DND-41 (cell line): ENCODE data around the gene SNCB.

Experiments
- ATAC-seq: fragments of 200-7000 bp; cut with Tn5 transposase; 3 replicates; pipeline ENCODE4 v1.9.1; 2021; ENCODE audit warnings: low read depth; ENCODE audit not compliant: insufficient read depth
- DNase-seq: peaks from one replicate; pipeline ENCODE4 v3.0.0-alpha.2; 2020
- H2AFZ ChIP-seq: 2 replicates; pipeline ENCODE4 v1.6.0; 2012; ENCODE audit warnings: low read depth, low read length
- H3K27ac ChIP-seq: 2 replicates; pipeline ENCODE4 v1.5.1; 2012; ENCODE audit warnings: low read length, inconsistent platforms
- H3K27me3 ChIP-seq: fragments of 200-600 bp; sonication (generic); 2 replicates; pipeline ENCODE4 v1.6.0; 2012; ENCODE audit warnings: low read length, mild to moderate bottlenecking, inconsistent platforms; ENCODE audit not compliant: insufficient read depth, poor library complexity
- H3K36me3 ChIP-seq: 2 replicates; pipeline ENCODE4 v1.5.1; 2012; ENCODE audit warnings: low read length, inconsistent platforms; ENCODE audit not compliant: insufficient read depth
- H3K4me1 ChIP-seq: 2 replicates; pipeline ENCODE4 v1.5.1; 2012; ENCODE audit warnings: mild to moderate bottlenecking, low read length; ENCODE audit not compliant: insufficient read depth
- H3K4me2 ChIP-seq: 2 replicates; pipeline ENCODE4 v1.6.0; 2012; ENCODE audit warnings: mild to moderate bottlenecking, moderate library complexity, low read length, inconsistent platforms; ENCODE audit not compliant: insufficient read depth
- H3K4me3 ChIP-seq, 2 experiments: fragments of 200-600 bp in 1 of 2; shearing (Covaris generic) in 1 of 2; 2 replicates each; pipeline ENCODE4 v1.5.1; 2012 to 2016; ENCODE audit warnings: inconsistent platforms in 2 of 2, low read length in 2 of 2, mild to moderate bottlenecking in 2 of 2, low read depth in 1 of 2, moderate library complexity in 1 of 2
- H3K79me2 ChIP-seq: 2 replicates; pipeline ENCODE4 v1.6.0; 2012; ENCODE audit warnings: low read length, inconsistent platforms; ENCODE audit not compliant: insufficient read depth
- H3K9ac ChIP-seq: 2 replicates; pipeline ENCODE4 v1.6.0; 2012; ENCODE audit warnings: low read depth, mild to moderate bottlenecking, inconsistent platforms, low read length, moderate library complexity
- H3K9me3 ChIP-seq: 2 replicates; pipeline ENCODE4 v1.5.1; 2012; ENCODE audit warnings: low read length, moderate library complexity, mild to moderate bottlenecking, inconsistent platforms; ENCODE audit not compliant: insufficient read depth, severe bottlenecking
- H4K20me1 ChIP-seq: 2 replicates; pipeline ENCODE4 v1.6.0; 2012; ENCODE audit warnings: low read length; ENCODE audit not compliant: insufficient read depth
- CTCF ChIP-seq: IDR thresholded peaks from 2 replicates; pipeline ENCODE4 v1.5.1; 2012; ENCODE audit warnings: borderline replicate concordance, low read length, moderate library complexity, mild to moderate bottlenecking; ENCODE audit not compliant: poor library complexity, severe bottlenecking; ENCODE audit errors: extremely low read depth
- EZH2 ChIP-seq: IDR thresholded peaks from 3 replicates; pipeline ENCODE4 v1.6.1; 2012; ENCODE audit warnings: borderline replicate concordance, low read depth, mild to moderate bottlenecking, moderate library complexity, low read length, inconsistent platforms; ENCODE audit not compliant: severe bottlenecking

The SNCB gene

GRCh38 chr5:176644878-176645670 lies 14.7 kb upstream of the SNCB start:
- H3K4me3 ChIP-seq = no peak overlapping the region
- no peak for ATAC-seq

GRCh38 chr5:176644294-176644693 lies 14.0 kb upstream of the SNCB start:
- no peak overlapping the region for H3K9ac ChIP-seq
- peaks cover 3% of the 10 kb centered on the region; the same call in 1 of the 2 replicates for H4K20me1 ChIP-seq
- TF ChIP-seq EZH2 = no peak
- no peak for TF ChIP-seq CTCF
- no peaks in the 10 kb centered on the region for H3K36me3 ChIP-seq
- no peak overlapping the region for H3K4me3 ChIP-seq
- H3K27ac ChIP-seq = no peak overlapping the region
- H3K4me2 ChIP-seq = no peak overlapping the region
- H3K4me1 ChIP-seq = peaks cover 30% of the 10 kb centered on the region
- DNase-seq = no peak
- H3K27me3 ChIP-seq = no peaks in the 10 kb centered on the region
- peaks cover 14% of the 10 kb centered on the region for H3K79me2 ChIP-seq
- no peak overlapping the region for H2AFZ ChIP-seq
- H3K9me3 ChIP-seq = no peaks in the 10 kb centered on the region
- ATAC-seq = no peak

More at GRCh38 chr5:176644878-176645670, 14.7 kb upstream of the SNCB start:
- TF ChIP-seq CTCF = no peak
- no peak for TF ChIP-seq EZH2
- peaks cover 33% of the 10 kb centered on the region for H3K4me1 ChIP-seq
- no peak overlapping the region for H3K4me2 ChIP-seq
- H4K20me1 ChIP-seq = peaks cover 7% of the 10 kb centered on the region; the same call in 1 of the 2 replicates
- no peak for DNase-seq
- no peak overlapping the region for H3K27ac ChIP-seq
- no peaks in the 10 kb centered on the region for H3K36me3 ChIP-seq
- H3K9me3 ChIP-seq = no peaks in the 10 kb centered on the region
- H2AFZ ChIP-seq = no peak overlapping the region
- no peaks in the 10 kb centered on the region for H3K27me3 ChIP-seq
- no peak overlapping the region for H3K9ac ChIP-seq
- peaks cover 20% of the 10 kb centered on the region for H3K79me2 ChIP-seq

GRCh38 chr5:176643491-176644219 lies 13.3 kb upstream of the SNCB start:
- Histone ChIP-seq H3K4me3 (no peak overlapping the region), H3K27me3 (no peaks in the 10 kb centered on the region), H3K9ac (no peak overlapping the region), H3K9me3 (no peaks in the 10 kb centered on the region), H3K27ac (no peak overlapping the region), H2AFZ (no peak overlapping the region), H3K36me3 (no peaks in the 10 kb centered on the region), H3K79me2 (peaks cover 14% of the 10 kb centered on the region), H3K4me1 (peaks cover 24% of the 10 kb centered on the region), H3K4me2 (no peak overlapping the region), H4K20me1 (peaks cover 3% of the 10 kb centered on the region; the same call in 1 of the 2 replicates)
- DNase-seq (no peak), ATAC-seq (no peak)
- TF ChIP-seq EZH2 (no peak), CTCF (no peak)
